OCI-LY7 (cell line): Measurements from ENCODE around the gene SUV39H2. TPM values are rescaled to one million over a fixed set of nuclear protein-coding genes. Genes with fewer than 3 reads are reported as not detected.

ENCODE experiments used
- BruUV-seq: library from RNA; stranded (reverse); fragments of 400-500 nt; replicated peaks from 2 replicates; lab custom pipeline; 2021; lab: Mats Ljungman, UMichigan
- CTCF ChIA-PET: fragments of 300-600 bp; sonication (Branson Sonifier 250); formaldehyde crosslinking; loops from one replicate; lab custom pipeline; 2022; ENCODE audit warnings: antibody characterized with exemption; ENCODE audit not compliant: unreplicated experiment; lab: Charles Lee
- POLR2A ChIA-PET: fragments of 300-600 bp; sonication (Branson Sonifier 250); formaldehyde crosslinking; loops from one replicate; lab custom pipeline; 2022; ENCODE audit warnings: antibody characterized with exemption; lab: Charles Lee
- DNase-seq: peaks from one replicate; pipeline ENCODE4 v3.0.0-alpha.2; 2015; ENCODE audit warnings: low spot score
- H2AFZ ChIP-seq: fragments of 200-600 bp; sonication (generic), shearing (Covaris generic); 2 replicates; pipeline ENCODE4 v1.6.1; 2014; ENCODE audit warnings: mild to moderate bottlenecking, antibody characterized with exemption, low read length, moderate library complexity
- H3K27ac ChIP-seq: fragments of 200-600 bp; sonication (generic); 2 replicates; pipeline ENCODE4 v1.5.1; 2014; ENCODE audit warnings: mixed run types, low read depth, mild to moderate bottlenecking, moderate library complexity, low read length, inconsistent platforms; ENCODE audit not compliant: poor library complexity, severe bottlenecking
- H3K36me3 ChIP-seq: fragments of 200-600 bp; sonication (generic); 2 replicates; pipeline ENCODE4 v1.6.1; 2014; ENCODE audit warnings: mild to moderate bottlenecking, antibody characterized with exemption, low read length, moderate library complexity, mixed read lengths; ENCODE audit not compliant: insufficient read depth
- H3K4me1 ChIP-seq: fragments of 200-600 bp; sonication (generic); 2 replicates; pipeline ENCODE4 v1.5.1; 2014; ENCODE audit warnings: mild to moderate bottlenecking, low read length; ENCODE audit not compliant: insufficient read depth, poor library complexity, severe bottlenecking
- H3K4me2 ChIP-seq: fragments of 200-600 bp; sonication (generic); 2 replicates; pipeline ENCODE4 v1.6.1; 2014; ENCODE audit warnings: mild to moderate bottlenecking, low read length
- H3K4me3 ChIP-seq: fragments of 200-600 bp; sonication (generic); 2 replicates; pipeline ENCODE4 v1.5.1; 2014; ENCODE audit warnings: mild to moderate bottlenecking, low read depth, low read length; ENCODE audit not compliant: poor library complexity, severe bottlenecking
- H3K79me2 ChIP-seq: fragments of 200-600 bp; sonication (generic); 2 replicates; pipeline ENCODE4 v1.6.1; 2016; ENCODE audit warnings: low read depth, mild to moderate bottlenecking, low read length, moderate library complexity, mixed read lengths; ENCODE audit not compliant: insufficient read depth
- H3K9me2 ChIP-seq: fragments of 200-600 bp; sonication (generic); 2 replicates; pipeline ENCODE4 v1.6.1; 2016; ENCODE audit warnings: mild to moderate bottlenecking, low read length, mixed read lengths; ENCODE audit not compliant: insufficient read depth
- H3K9me3 ChIP-seq: fragments of 200-600 bp; sonication (generic); 2 replicates; pipeline ENCODE4 v1.6.1; 2014; ENCODE audit warnings: mild to moderate bottlenecking, mixed run types, low read length, mixed read lengths
- H4K20me1 ChIP-seq: fragments of 200-600 bp; sonication (generic); 2 replicates; pipeline ENCODE4 v1.6.1; 2014; ENCODE audit warnings: mild to moderate bottlenecking, antibody characterized with exemption, low read length, moderate library complexity, mixed read lengths; ENCODE audit not compliant: insufficient read depth
- EZH2phosphoT487 ChIP-seq: fragments of 200-600 bp; sonication (generic); IDR thresholded peaks from 2 replicates; pipeline ENCODE4 v1.6.1; 2018; ENCODE audit warnings: low read depth, borderline replicate concordance, mild to moderate bottlenecking, mixed run types, antibody characterized with exemption, low read length, moderate library complexity, mixed read lengths
- intact Hi-C: fragments of 100-400 bp; cut with micrococcal nuclease; formaldehyde crosslinking; loops from one replicate; pipeline ENCODE4 v1.10.0; 2022; ENCODE audit not compliant: unreplicated experiment
- total RNA-seq, 2 experiments: library from RNA; depleted of rRNA in 1 of 2; stranded (reverse); fragments of >200 nt in 1 of 2; shearing (Covaris generic) in 1 of 2; gene quantifications; 2 replicates each; pipeline ENCODE4 v1.2.3, GENCODE V29; 2014 to 2022
- TF ChIP-seq, protein P1 (sequence below): fragments of 200-600 bp; sonication (generic); conservative IDR thresholded peaks from 2 replicates; pipeline ENCODE4 v1.5.1; 2014; ENCODE audit warnings: mild to moderate bottlenecking, antibody characterized with exemption, low read length, moderate library complexity, mixed read lengths

The SUV39H2 gene
- total RNA-seq, 2 experiments from 2014 or later, result 31.5 to 58.0 TPM

GRCh38 chr10:14843327-14843988 is 35.2 kb upstream of the SUV39H2 start:
- DNase-seq, result no peak
- BruUV-seq, result no TSS peak
- no peaks in the 10 kb centered on the region for H3K9me3 ChIP-seq
- CTCF ChIA-PET, result no interaction called here
- no peaks in the 10 kb centered on the region for H3K9me2 ChIP-seq
- intact Hi-C loops, result no loop called here
- no peak for TF ChIP-seq EZH2phosphoT487
- TF ChIP-seq, protein P1, sequence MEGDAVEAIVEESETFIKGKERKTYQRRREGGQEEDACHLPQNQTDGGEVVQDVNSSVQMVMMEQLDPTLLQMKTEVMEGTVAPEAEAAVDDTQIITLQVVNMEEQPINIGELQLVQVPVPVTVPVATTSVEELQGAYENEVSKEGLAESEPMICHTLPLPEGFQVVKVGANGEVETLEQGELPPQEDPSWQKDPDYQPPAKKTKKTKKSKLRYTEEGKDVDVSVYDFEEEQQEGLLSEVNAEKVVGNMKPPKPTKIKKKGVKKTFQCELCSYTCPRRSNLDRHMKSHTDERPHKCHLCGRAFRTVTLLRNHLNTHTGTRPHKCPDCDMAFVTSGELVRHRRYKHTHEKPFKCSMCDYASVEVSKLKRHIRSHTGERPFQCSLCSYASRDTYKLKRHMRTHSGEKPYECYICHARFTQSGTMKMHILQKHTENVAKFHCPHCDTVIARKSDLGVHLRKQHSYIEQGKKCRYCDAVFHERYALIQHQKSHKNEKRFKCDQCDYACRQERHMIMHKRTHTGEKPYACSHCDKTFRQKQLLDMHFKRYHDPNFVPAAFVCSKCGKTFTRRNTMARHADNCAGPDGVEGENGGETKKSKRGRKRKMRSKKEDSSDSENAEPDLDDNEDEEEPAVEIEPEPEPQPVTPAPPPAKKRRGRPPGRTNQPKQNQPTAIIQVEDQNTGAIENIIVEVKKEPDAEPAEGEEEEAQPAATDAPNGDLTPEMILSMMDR, result no peak
- no peak overlapping the region for H3K27ac ChIP-seq
- peaks cover 5% of the 10 kb centered on the region for H3K4me1 ChIP-seq
- POLR2A ChIA-PET, result interaction anchor here (0.5 to 1.5 kb wide), 3 partner anchors 20 to 300 kb away, joined by 3 to 6 read pairs (median 3); no protein-coding TSS in a partner anchor
- no peak overlapping the region for H2AFZ ChIP-seq
- no peak overlapping the region for H3K4me2 ChIP-seq
- peaks cover 17% of the 10 kb centered on the region; the same call in 1 of the 2 replicates for H4K20me1 ChIP-seq
- no peak overlapping the region for H3K4me3 ChIP-seq
- peaks cover 78% of the 10 kb centered on the region for H3K36me3 ChIP-seq
- H3K79me2 ChIP-seq, result peaks cover 48% of the 10 kb centered on the region

DNA sequence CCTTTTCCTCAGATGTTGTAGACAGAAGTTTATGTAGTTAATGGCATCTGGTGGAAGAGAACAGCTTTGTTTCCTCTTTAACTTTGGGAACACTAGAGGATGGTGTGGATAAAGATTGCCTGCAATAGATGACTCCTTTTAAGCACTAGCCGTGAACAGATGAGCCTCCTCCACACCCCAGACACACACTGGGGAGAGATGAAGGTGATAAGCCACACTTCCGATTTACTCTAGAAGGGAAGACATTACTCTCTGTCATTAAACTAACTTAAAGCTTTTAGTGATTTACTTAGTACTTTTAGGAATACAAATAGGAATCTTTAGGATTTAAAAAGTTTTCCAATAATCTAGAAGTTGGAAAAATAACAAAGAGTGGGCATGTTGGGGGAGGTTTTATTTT is 33.7 kb upstream of the SUV39H2 start:
- POLR2A ChIA-PET, result interaction anchor here (0.5 to 1.4 kb wide), 3 partner anchors 28 to 972 kb away, joined by 3 to 4 read pairs (median 3); no protein-coding TSS in a partner anchor
- no peak overlapping the region for H3K27ac ChIP-seq
- H2AFZ ChIP-seq, result no peak overlapping the region
- DNase-seq, result no peak
- no peaks in the 10 kb centered on the region for H3K9me3 ChIP-seq
- H3K4me1 ChIP-seq, result no peaks in the 10 kb centered on the region
- H3K36me3 ChIP-seq, result peaks cover 90% of the 10 kb centered on the region
- intact Hi-C loops, result no loop called here
- H4K20me1 ChIP-seq, result peaks cover 14% of the 10 kb centered on the region; the same call in 1 of the 2 replicates
- H3K9me2 ChIP-seq, result no peaks in the 10 kb centered on the region
- BruUV-seq, result no TSS peak
- CTCF ChIA-PET, result no interaction called here
- no peak overlapping the region for H3K4me3 ChIP-seq
- no peak overlapping the region for H3K4me2 ChIP-seq
- no peak for TF ChIP-seq EZH2phosphoT487
- TF ChIP-seq, protein P1, result no peak
- peaks cover 33% of the 10 kb centered on the region for H3K79me2 ChIP-seq

DNA sequence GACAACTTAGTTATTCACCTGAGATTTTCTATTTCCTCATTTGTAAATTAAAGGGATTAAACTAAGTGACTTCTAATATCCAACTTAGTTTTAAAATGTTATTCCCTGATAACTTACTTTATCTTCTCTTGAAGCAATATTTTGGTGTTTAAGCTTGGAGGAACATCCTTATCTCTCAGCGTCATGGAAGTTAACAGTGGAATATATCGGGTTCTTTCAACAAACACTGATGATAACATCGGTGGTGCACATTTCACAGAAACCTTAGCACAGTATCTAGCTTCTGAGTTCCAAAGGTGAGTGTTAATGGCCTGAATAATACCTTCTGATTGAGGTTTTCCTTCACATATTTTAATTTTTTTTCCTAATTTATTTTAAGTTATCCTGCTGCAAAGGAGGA is 26.4 kb upstream of the SUV39H2 start:
- peaks cover under 1% of the 10 kb centered on the region for H3K4me1 ChIP-seq
- CTCF ChIA-PET, result no interaction called here
- intact Hi-C loops, result no loop called here
- no peak overlapping the region for H3K27ac ChIP-seq
- no peak for DNase-seq
- H3K9me2 ChIP-seq, result no peaks in the 10 kb centered on the region
- no peak overlapping the region for H3K4me3 ChIP-seq
- H3K9me3 ChIP-seq, result no peaks in the 10 kb centered on the region
- TF ChIP-seq EZH2phosphoT487, result no peak
- TF ChIP-seq, protein P1, result no peak
- H3K4me2 ChIP-seq, result no peak overlapping the region
- H2AFZ ChIP-seq, result no peak overlapping the region
- BruUV-seq, result no TSS peak
- POLR2A ChIA-PET, result interaction anchor here (0.5 to 1.6 kb wide), 2 partner anchors 14 to 53 kb away, joined by 3 to 8 read pairs; partner anchors contain the start of genes CDNF, HSPA14 and MSANTD7
- no peaks in the 10 kb centered on the region for H3K79me2 ChIP-seq
- peaks cover 86% of the 10 kb centered on the region for H3K36me3 ChIP-seq
- peaks cover 4% of the 10 kb centered on the region; the same call in 1 of the 2 replicates for H4K20me1 ChIP-seq
